ENCODE data around the gene RRP8. TPM values are rescaled to one million over a fixed set of nuclear protein-coding genes. Genes with fewer than 3 reads are reported as not detected.

The RRP8 gene
- total and polyA plus RNA-seq, 2 donors (not counting 1 experiment from before 2014, with no cell fraction given) = 8.6 to 29.4 TPM

- CTCF ChIA-PET = interaction anchor here (2.1 kb wide), 1 partner anchor 38 kb away, joined by 7 read pairs; no protein-coding TSS in a partner anchor
- Histone ChIP-seq H3K79me2 (ENCODE audit: control insufficient read depth, insufficient read depth, low read length) (no peaks in the 10 kb centered on the region), H3K9me3 (ENCODE audit: control extremely low read depth in 1 of 3, control insufficient read depth in 2 of 3, insufficient read depth in 1 of 3, low read length in 2 of 3) (no peaks in the 10 kb centered on the region), H2AFZ (ENCODE audit: insufficient read depth, low read depth, low read length, poor library complexity, severe bottlenecking) (no peak overlapping the region), H3K9ac (ENCODE audit: low read length) (no peak overlapping the region), H3K4me2 (replicated peaks; ENCODE audit: low read depth, low read length, poor library complexity, severe bottlenecking) (no peak overlapping the region), H4K20me1 (ENCODE audit: control insufficient read depth, insufficient read depth, low read length, poor library complexity, severe bottlenecking) (no peaks in the 10 kb centered on the region), H3K27ac (ENCODE audit: low read length in 2 of 2) (no peak overlapping the region), H3K4me3 (ENCODE audit: control extremely low read depth in 1 of 5, extremely low read depth in 1 of 5, insufficient read depth in 1 of 5, low read depth in 2 of 5, low read length in 4 of 5) (no peak overlapping the region), H3K4me1 (ENCODE audit: control insufficient read depth in 2 of 2, insufficient read depth in 2 of 2, low read length in 2 of 2) (peaks cover 8 to 15% of the 10 kb centered on the region in 2 donors), H3K36me3 (replicated peaks in 1 of 2; ENCODE audit: control extremely low read depth in 1 of 2, control insufficient read depth in 1 of 2, extremely low read depth in 1 of 2, insufficient read depth in 2 of 2, low read length in 1 of 2) (no peaks in the 10 kb centered on the region), H3K27me3 (replicated peaks in 1 of 4; ENCODE audit: control extremely low read depth in 1 of 4, control insufficient read depth in 3 of 4, insufficient read depth in 4 of 4, low read length in 3 of 4) (no peaks in the 10 kb centered on the region)
- TF ChIP-seq EZH2 (IDR thresholded peaks at IDR 0.05; ENCODE audit: borderline replicate concordance, insufficient read depth, low read depth, low read length, poor library complexity, severe bottlenecking) (no peak), CTCF (IDR thresholded peaks at IDR 0.05) (no peak)
- Mint-ChIP-seq H3K4me3 (no peak overlapping the region), H3K27ac (peak overlapping the region; percentile 37), H3K27me3 (no peaks in the 10 kb centered on the region), H3K4me1 (peaks cover 22% of the 10 kb centered on the region), H3K9me3 (ENCODE audit: insufficient read depth) (no peaks in the 10 kb centered on the region)
- DNase-seq = no peak
- intact Hi-C loops (cut with micrococcal nuclease) = no loop called here
- WGBS (ENCODE audit: insufficient coverage) = 93% methylated on average over 23 of the region's 24 CpGs
- no peak for ATAC-seq (ENCODE audit: low read depth)
- POLR2A ChIA-PET = no interaction called here
Measured at GRCh38 chr11:6629573-6629891, 26.1 kb upstream of the RRP8 start.

GRCh38 chr11:6628526-6628925 lies 25.1 kb upstream of the RRP8 start:
- Histone ChIP-seq H4K20me1 (ENCODE audit: control insufficient read depth, insufficient read depth, low read length, poor library complexity, severe bottlenecking) (no peaks in the 10 kb centered on the region), H3K79me2 (ENCODE audit: control insufficient read depth, insufficient read depth, low read length) (no peaks in the 10 kb centered on the region), H3K27me3 (replicated peaks in 1 of 4; ENCODE audit: control extremely low read depth in 1 of 4, control insufficient read depth in 3 of 4, insufficient read depth in 4 of 4, low read length in 3 of 4) (no peaks in the 10 kb centered on the region), H3K4me1 (ENCODE audit: control insufficient read depth in 2 of 2, insufficient read depth in 2 of 2, low read length in 2 of 2) (peaks cover 8 to 15% of the 10 kb centered on the region in 2 donors), H3K9ac (ENCODE audit: low read length) (no peak overlapping the region), H3K4me2 (replicated peaks; ENCODE audit: low read depth, low read length, poor library complexity, severe bottlenecking) (no peak overlapping the region), H3K9me3 (ENCODE audit: control extremely low read depth in 1 of 3, control insufficient read depth in 2 of 3, insufficient read depth in 1 of 3, low read length in 2 of 3) (no peaks in the 10 kb centered on the region), H3K27ac (ENCODE audit: low read length in 2 of 2) (no peak overlapping the region), H3K4me3 (ENCODE audit: control extremely low read depth in 1 of 5, extremely low read depth in 1 of 5, insufficient read depth in 1 of 5, low read depth in 2 of 5, low read length in 4 of 5) (no peak overlapping the region), H3K36me3 (replicated peaks in 1 of 2; ENCODE audit: control extremely low read depth in 1 of 2, control insufficient read depth in 1 of 2, extremely low read depth in 1 of 2, insufficient read depth in 2 of 2, low read length in 1 of 2) (no peaks in the 10 kb centered on the region), H2AFZ (ENCODE audit: insufficient read depth, low read depth, low read length, poor library complexity, severe bottlenecking) (no peak overlapping the region)
- Mint-ChIP-seq H3K9me3 (ENCODE audit: insufficient read depth) (no peaks in the 10 kb centered on the region), H3K4me3 (no peak overlapping the region), H3K4me1 (peaks cover 22% of the 10 kb centered on the region), H3K27ac (no peak overlapping the region), H3K27me3 (no peaks in the 10 kb centered on the region)
- ATAC-seq (ENCODE audit: low read depth) (no peak), DNase-seq (no peak)
- POLR2A ChIA-PET = interaction anchor here (1.8 kb wide), 1 partner anchor 10 kb away, joined by 7 read pairs; the partner anchor contains the start of gene TPP1
- 96% methylated on average over 4 of the region's 4 CpGs for WGBS (ENCODE audit: insufficient coverage)
- CTCF ChIA-PET = interaction anchor here (1.6 to 2.1 kb wide), 3 partner anchors 10 to 39 kb away, joined by 5 to 8 read pairs (median 7); partner anchors contain the start of genes ILK and TPP1
- TF ChIP-seq CTCF (IDR thresholded peaks at IDR 0.05) (no peak), EZH2 (IDR thresholded peaks at IDR 0.05; ENCODE audit: borderline replicate concordance, insufficient read depth, low read depth, low read length, poor library complexity, severe bottlenecking) (no peak)
- intact Hi-C loops (cut with micrococcal nuclease) = no loop called here

Data from B cell (primary cell).